ENCODE results near the gene TM4SF1. TPM values are rescaled to one million over a fixed set of nuclear protein-coding genes. Genes with fewer than 3 reads are reported as not detected.

Gene TM4SF1
- total and polyA plus RNA-seq, 2 donors (not counting 3 experiments of a cell fraction or from before 2014, with no cell fraction given) = 559 to 1,407 TPM

DNA sequence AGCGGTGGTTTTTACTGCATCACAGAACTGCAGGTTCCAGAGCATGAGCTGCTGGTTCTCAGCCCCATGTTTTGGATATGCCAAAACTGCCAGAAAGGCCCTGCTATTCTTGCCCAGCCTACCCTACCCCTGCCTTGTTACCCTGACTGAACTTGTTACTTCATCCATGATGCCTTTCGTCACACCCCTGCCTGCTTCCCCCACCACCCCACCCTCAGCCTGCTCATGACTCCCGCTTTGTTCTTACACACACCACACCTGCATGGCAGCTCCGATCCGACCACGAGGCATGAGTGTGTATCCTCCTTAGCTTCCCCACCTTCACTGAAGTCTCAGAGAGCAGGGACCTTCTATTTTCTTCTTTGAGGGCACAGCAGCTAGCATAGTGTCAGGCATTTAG is 5.1 kb upstream of the TM4SF1 start:
- Histone ChIP-seq H3K9me3 (replicated peaks; ENCODE audit: control insufficient read depth, insufficient read depth, low read length) (no peaks in the 10 kb centered on the region), H3K4me3 (replicated peaks in 1 of 3; ENCODE audit: insufficient read depth in 1 of 3, low read depth in 1 of 3, low read length in 3 of 3) (no peak overlapping the region), H2AFZ (ENCODE audit: low read depth, low read length) (no peak overlapping the region), H3K79me2 (ENCODE audit: control insufficient read depth, insufficient read depth, low read length) (no peaks in the 10 kb centered on the region), H4K20me1 (replicated peaks; ENCODE audit: control insufficient read depth, extremely low read depth, insufficient read depth, low read length) (no peaks in the 10 kb centered on the region), H3K4me2 (ENCODE audit: insufficient read depth, low read length) (no peak overlapping the region), H3K4me1 (ENCODE audit: control insufficient read depth, extremely low read depth, insufficient read depth, low read length) (peaks cover 35% of the 10 kb centered on the region), H3K27ac (ENCODE audit: insufficient read depth, low read depth, low read length) (no peak overlapping the region), H3K36me3 (ENCODE audit: control insufficient read depth in 2 of 2, extremely low read depth in 1 of 2, insufficient read depth in 2 of 2, low read length in 2 of 2) (no peaks in the 10 kb centered on the region), H3K27me3 (ENCODE audit: control insufficient read depth in 2 of 2, insufficient read depth in 2 of 2, low read length in 2 of 2) (no peaks in the 10 kb centered on the region), H3K9ac (replicated peaks; ENCODE audit: extremely low read depth, insufficient read depth, low read length) (no peak overlapping the region), H3K9me1 (replicated peaks; ENCODE audit: control insufficient read depth, extremely low read depth, insufficient read depth, low read length) (no peaks in the 10 kb centered on the region)
- ChIA-PET POLR2A (no interaction called here), CTCF (interaction anchor here (0.8 to 1.8 kb wide), 5 partner anchors 11 to 427 kb away, joined by 3 to 7 read pairs (median 3); no protein-coding TSS in a partner anchor)
- TF ChIP-seq MYC (IDR thresholded peaks at IDR 0.05; ENCODE audit: low read depth, low read length) (no peak), JUN (IDR thresholded peaks at IDR 0.05; ENCODE audit: borderline replicate concordance, insufficient read depth, insufficient read length, low read depth) (no peak), EZH2 (IDR thresholded peaks at IDR 0.05; ENCODE audit: borderline replicate concordance, low read depth, low read length, severe bottlenecking) (no peak), GATA2 (IDR thresholded peaks at IDR 0.05; ENCODE audit: insufficient read depth, insufficient read length, low read depth, low read length) (no peak), POLR2A (IDR thresholded peaks at IDR 0.05; ENCODE audit: low read depth, low read length) (no peak), FOS (IDR thresholded peaks at IDR 0.05; ENCODE audit: borderline replicate concordance, insufficient read depth, low read length) (no peak), POLR2AphosphoS5 (IDR thresholded peaks at IDR 0.05; ENCODE audit: insufficient read depth, low read depth, low read length) (no peak), MAX (IDR thresholded peaks at IDR 0.05; ENCODE audit: insufficient read depth, insufficient read length) (no peak)
- TF ChIP-seq, protein P1, sequence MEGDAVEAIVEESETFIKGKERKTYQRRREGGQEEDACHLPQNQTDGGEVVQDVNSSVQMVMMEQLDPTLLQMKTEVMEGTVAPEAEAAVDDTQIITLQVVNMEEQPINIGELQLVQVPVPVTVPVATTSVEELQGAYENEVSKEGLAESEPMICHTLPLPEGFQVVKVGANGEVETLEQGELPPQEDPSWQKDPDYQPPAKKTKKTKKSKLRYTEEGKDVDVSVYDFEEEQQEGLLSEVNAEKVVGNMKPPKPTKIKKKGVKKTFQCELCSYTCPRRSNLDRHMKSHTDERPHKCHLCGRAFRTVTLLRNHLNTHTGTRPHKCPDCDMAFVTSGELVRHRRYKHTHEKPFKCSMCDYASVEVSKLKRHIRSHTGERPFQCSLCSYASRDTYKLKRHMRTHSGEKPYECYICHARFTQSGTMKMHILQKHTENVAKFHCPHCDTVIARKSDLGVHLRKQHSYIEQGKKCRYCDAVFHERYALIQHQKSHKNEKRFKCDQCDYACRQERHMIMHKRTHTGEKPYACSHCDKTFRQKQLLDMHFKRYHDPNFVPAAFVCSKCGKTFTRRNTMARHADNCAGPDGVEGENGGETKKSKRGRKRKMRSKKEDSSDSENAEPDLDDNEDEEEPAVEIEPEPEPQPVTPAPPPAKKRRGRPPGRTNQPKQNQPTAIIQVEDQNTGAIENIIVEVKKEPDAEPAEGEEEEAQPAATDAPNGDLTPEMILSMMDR (IDR thresholded peaks at IDR 0.05; ENCODE audit: extremely low read depth in 1 of 2, insufficient read depth in 1 of 2, low read depth in 1 of 2, low read length in 2 of 2) = no peak
- DNase-seq (ENCODE audit: low read depth, low spot score) = no peak
- dilution Hi-C loops (cut with MboI; ENCODE audit: extremely low pct_ligation_motif_present, low sequenced_read_pairs) (no loop called here), intact Hi-C loops (cut with micrococcal nuclease) (no loop called here)
- no peak for FAIRE-seq
- BruUV-seq (replicated peaks) = no TSS peak

Measured in endothelial cell of umbilical vein (primary cell).